Left ventricle myocardium inferior (tissue), 1 donor: ENCODE data around the gene STK32B. TPM values are rescaled to one million over a fixed set of nuclear protein-coding genes. Genes with fewer than 3 reads are reported as not detected.

Experiments
- DNase-seq: peaks from one replicate; pipeline ENCODE4 v3.0.0-alpha.2; 2020
- H3K27ac ChIP-seq: fragments of 200-600 bp; replicated peaks from 2 replicates; pipeline ENCODE4 v1.8.0; 2021
- H3K27me3 ChIP-seq: fragments of 200-600 bp; 2 replicates; pipeline ENCODE4 v1.8.0; 2021; ENCODE audit warnings: low read depth
- H3K36me3 ChIP-seq: fragments of 200-600 bp; 2 replicates; pipeline ENCODE4 v1.8.0; 2021
- H3K4me1 ChIP-seq: fragments of 200-600 bp; 2 replicates; pipeline ENCODE4 v1.8.0; 2021
- H3K4me3 ChIP-seq: fragments of 200-600 bp; 2 replicates; pipeline ENCODE4 v1.8.0; 2021; ENCODE audit warnings: mild to moderate bottlenecking, moderate library complexity
- H3K9me3 ChIP-seq: fragments of 200-600 bp; replicated peaks from 2 replicates; pipeline ENCODE4 v1.8.0; 2021
- CTCF ChIP-seq: fragments of 200-600 bp; IDR thresholded peaks from 2 replicates; pipeline ENCODE4 v1.8.0; 2021; ENCODE audit warnings: antibody characterized with exemption, mild to moderate bottlenecking, borderline replicate concordance
- intact Hi-C: fragments of 100-400 bp; cut with micrococcal nuclease; formaldehyde crosslinking; loops from one replicate; pipeline ENCODE4 v1.11.0; 2022
- total RNA-seq: library from RNA; stranded (reverse); fragmentation: NEBNext Ultra II Directional; extraction: Animal tissue kit (Norgen Biotek cat#: 25700); gene quantifications from one replicate; pipeline ENCODE4 v1.2.1, GENCODE V29; 2021
- donor health status: DM: no; HTN: yes; CAD: no; lungs with severe emphysema.

STK32B gene
- total RNA-seq, 1 donor from 2014 or later = 0.55 TPM

GRCh38 chr4:5204781-5205180 is 153.5 kb downstream of the STK32B start:
- no peak overlapping the region for H3K27ac ChIP-seq
- no peaks in the 10 kb centered on the region for H3K4me1 ChIP-seq
- intact Hi-C loops = no loop called here
- DNase-seq = no peak
- H3K27me3 ChIP-seq = peaks cover 28% of the 10 kb centered on the region
- TF ChIP-seq CTCF = no peak
- H3K4me3 ChIP-seq = no peak overlapping the region
- no peaks in the 10 kb centered on the region for H3K36me3 ChIP-seq
- no peaks in the 10 kb centered on the region for H3K9me3 ChIP-seq

GRCh38 chr4:5206016-5206790 is 154.9 kb downstream of the STK32B start:
- Histone ChIP-seq H3K36me3 (no peaks in the 10 kb centered on the region), H3K27ac (no peak overlapping the region), H3K9me3 (no peaks in the 10 kb centered on the region), H3K4me1 (no peaks in the 10 kb centered on the region), H3K4me3 (no peak overlapping the region), H3K27me3 (peaks cover 26% of the 10 kb centered on the region)
- intact Hi-C loops = no loop called here
- peak; percentile 31 for DNase-seq
- TF ChIP-seq CTCF = no peak

- no peak overlapping the region for H3K4me3 ChIP-seq
- H3K27ac ChIP-seq = no peak overlapping the region
- no peak for TF ChIP-seq CTCF
- intact Hi-C loops = no loop called here
- DNase-seq = no peak
- peaks cover 38% of the 10 kb centered on the region for H3K27me3 ChIP-seq
- H3K4me1 ChIP-seq = no peaks in the 10 kb centered on the region
- H3K36me3 ChIP-seq = no peaks in the 10 kb centered on the region
- no peaks in the 10 kb centered on the region for H3K9me3 ChIP-seq
Measured at GRCh38 chr4:5209862-5210261, 158.6 kb downstream of the STK32B start.

- no peak overlapping the region for H3K4me3 ChIP-seq
- H3K27ac ChIP-seq = no peak overlapping the region
- intact Hi-C loops = no loop called here
- DNase-seq = no peak
- TF ChIP-seq CTCF = no peak
- no peaks in the 10 kb centered on the region for H3K36me3 ChIP-seq
- H3K9me3 ChIP-seq = no peaks in the 10 kb centered on the region
- no peaks in the 10 kb centered on the region for H3K4me1 ChIP-seq
- H3K27me3 ChIP-seq = peaks cover 36% of the 10 kb centered on the region
Measured at GRCh38 chr4:5211282-5211839, 160.1 kb downstream of the STK32B start.

GRCh38 chr4:5212255-5213013 is 161.2 kb downstream of the STK32B start:
- no peak for DNase-seq
- no peaks in the 10 kb centered on the region for H3K9me3 ChIP-seq
- peaks cover 39% of the 10 kb centered on the region for H3K27me3 ChIP-seq
- no peaks in the 10 kb centered on the region for H3K36me3 ChIP-seq
- H3K4me3 ChIP-seq = no peak overlapping the region
- H3K27ac ChIP-seq = no peak overlapping the region
- intact Hi-C loops = no loop called here
- H3K4me1 ChIP-seq = no peaks in the 10 kb centered on the region
- no peak for TF ChIP-seq CTCF
